Posterior cingulate gyrus (tissue), 11 donors: Measurements from ENCODE around the gene MORN4.
A peak's percentile ranks its signal among the peaks of the same experiment; 100 is the strongest.
"Not testable (repeated sequence)": the region's sequence is repeated elsewhere in the genome, so short reads cannot be mapped to it uniquely, and the experiment has no call there.

ENCODE experiments used
- DNase-seq, 10 donors: peaks; one replicate each; pipeline versions ENCODE4 v3.0.0 to v3.0.0-alpha.2; 2020 to 2021; ENCODE audit warnings: mixed read lengths in 3 of 10
- intact Hi-C: fragments of 100-400 bp; cut with DNase I; formaldehyde crosslinking; loops from one replicate; pipeline ENCODE4 v1.15.1; 2023

Gene MORN4

DNA sequence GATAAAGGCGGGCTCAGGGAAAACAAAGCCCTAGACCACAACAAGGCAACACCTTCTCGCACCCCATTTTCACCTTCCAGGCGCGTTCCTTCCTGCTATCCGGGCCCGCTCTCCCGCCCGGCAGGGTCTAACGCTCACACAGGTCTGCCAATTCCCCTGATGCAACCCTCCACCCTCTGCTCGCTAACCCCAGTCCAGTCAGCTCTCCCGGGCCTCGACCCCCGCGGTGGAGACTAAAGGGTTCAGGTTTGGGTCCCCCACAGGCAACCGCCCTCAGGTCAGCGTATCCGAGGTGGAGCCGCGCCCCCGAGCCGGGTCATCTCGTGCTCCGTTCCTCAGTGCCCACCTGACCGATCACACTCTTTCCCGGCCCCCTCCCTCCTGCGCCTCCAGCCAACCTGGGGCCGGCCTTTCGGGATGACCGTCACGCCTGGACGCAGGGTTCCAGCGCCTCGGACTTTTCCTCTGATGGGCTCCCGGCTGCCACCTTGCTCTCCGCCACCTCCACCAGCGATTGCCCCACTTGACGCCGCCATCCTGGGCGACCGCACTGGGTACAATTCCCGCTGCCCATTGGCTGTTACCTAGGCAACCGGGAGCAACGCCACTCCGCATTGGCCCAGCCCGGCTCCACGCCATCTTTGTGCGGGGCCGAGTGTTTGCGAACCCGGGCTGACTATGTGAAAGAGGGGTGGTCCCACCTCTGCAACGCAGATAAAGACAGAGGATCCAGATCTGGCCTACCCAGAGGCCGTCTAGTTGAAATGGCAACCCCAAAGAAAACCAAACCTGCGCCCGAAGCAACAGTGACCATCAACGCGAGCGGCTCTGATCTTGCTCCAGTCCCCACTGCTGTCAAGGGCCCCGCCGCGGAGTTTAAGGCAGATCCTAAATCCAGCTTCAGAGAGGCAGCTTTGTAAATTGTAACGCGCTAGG lies at the start of gene MORN4:
Gene MORN4, minus strand, starts transcription at position 552 of the 936 bp plus-strand sequence. CDS start 13,847 bp downstream, outside the sequence.
- peak; percentile 95 to 99 (median 96) for DNase-seq
- intact Hi-C loops, result no loop called here

GRCh38 chr10:97682042-97682441 lies 48.7 kb upstream of the MORN4 start:
- no peak for DNase-seq
- intact Hi-C loops, result no loop called here

- intact Hi-C loops, result no loop called here
Observed at GRCh38 chr10:97679594-97679993, 46.3 kb upstream of the MORN4 start.

GRCh38 chr10:97676770-97677581 lies 43.7 kb upstream of the MORN4 start:
- peak in 2 of 10 donors; percentile 49 to 90 for DNase-seq
- intact Hi-C loops, result loop anchor here (1.0 kb wide), 1 partner anchor 54 kb away; no protein-coding TSS in a partner anchor

More at GRCh38 chr10:97679594-97679993, 46.3 kb upstream of the MORN4 start:
- DNase-seq, result peak in 1 of 10 donors; percentile 55

DNA sequence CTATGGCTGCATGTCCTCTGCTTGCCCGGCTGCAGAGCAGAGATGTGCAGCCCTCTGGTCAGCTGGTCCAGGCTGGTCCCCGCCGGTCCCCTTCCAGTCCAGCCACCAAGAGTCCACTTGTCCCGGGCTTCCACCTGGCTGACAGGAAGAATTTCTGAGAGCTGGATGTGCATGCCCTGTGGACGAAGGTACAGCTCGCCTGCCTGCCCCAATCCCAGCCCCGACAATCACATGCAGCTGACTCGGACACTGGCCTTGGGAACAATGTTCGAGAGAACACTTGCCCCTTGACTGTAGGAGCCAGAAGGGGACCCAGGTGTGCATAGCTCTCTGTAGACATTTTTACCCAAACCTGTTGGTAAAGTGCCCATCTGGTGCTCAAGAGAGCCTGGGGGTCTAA lies 41.9 kb upstream of the MORN4 start:
- no peak for DNase-seq
- intact Hi-C loops, result no loop called here

- DNase-seq, result peak in 8 of 10 donors; percentile 49 to 94 (median 68)
- intact Hi-C loops, result no loop called here
Observed at GRCh38 chr10:97673736-97674525, 40.6 kb upstream of the MORN4 start.

DNA sequence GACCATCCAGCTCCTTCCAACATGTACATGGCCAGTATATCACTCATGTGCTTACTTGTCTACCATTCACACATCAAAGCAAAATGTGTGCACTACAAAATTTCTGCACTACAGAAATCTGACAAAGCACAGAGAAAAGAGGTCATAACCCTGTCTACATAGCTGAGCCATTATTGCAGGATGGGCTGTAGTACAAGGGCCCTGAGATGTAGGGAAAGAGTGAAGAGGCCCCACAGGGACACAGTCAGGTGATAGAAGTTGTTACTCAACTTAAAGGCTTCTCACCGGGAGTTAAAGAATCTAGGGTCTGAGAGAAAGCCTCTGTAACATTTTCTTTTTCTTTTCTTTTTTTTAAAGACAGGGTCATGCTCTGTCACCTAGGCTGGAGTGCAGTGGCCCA lies 36.3 kb upstream of the MORN4 start:
- intact Hi-C loops, result no loop called here
- DNase-seq, result no peak

- intact Hi-C loops, result no loop called here
- no peak for DNase-seq
Observed at GRCh38 chr10:97667463-97667862, 34.2 kb upstream of the MORN4 start.

- no peak for DNase-seq
- intact Hi-C loops, result no loop called here
Observed at GRCh38 chr10:97666992-97667391, 33.7 kb upstream of the MORN4 start.

- intact Hi-C loops, result no loop called here
- DNase-seq, result no peak
Observed at GRCh38 chr10:97664282-97664850, 31.1 kb upstream of the MORN4 start.

DNA sequence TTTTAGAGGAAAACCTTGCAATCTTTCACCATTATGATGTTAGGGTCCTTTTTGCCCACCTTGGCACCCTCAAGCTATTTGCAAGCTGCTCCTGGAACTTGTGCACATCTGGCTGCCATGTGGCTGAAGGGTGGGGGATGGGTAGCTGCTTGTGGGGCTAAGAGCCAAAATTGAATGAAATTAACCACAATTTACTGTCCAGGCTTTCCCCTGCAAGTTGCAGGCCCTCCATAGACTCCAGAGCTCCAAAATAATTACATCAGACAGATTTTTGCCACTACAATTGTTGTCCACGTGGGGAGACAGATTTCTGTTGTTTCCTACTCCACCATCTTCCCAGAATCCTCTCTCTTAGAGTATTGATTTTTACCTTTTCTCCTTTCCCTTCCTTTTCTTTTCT lies 26.3 kb upstream of the MORN4 start:
- DNase-seq, result no peak
- intact Hi-C loops, result no loop called here

DNA sequence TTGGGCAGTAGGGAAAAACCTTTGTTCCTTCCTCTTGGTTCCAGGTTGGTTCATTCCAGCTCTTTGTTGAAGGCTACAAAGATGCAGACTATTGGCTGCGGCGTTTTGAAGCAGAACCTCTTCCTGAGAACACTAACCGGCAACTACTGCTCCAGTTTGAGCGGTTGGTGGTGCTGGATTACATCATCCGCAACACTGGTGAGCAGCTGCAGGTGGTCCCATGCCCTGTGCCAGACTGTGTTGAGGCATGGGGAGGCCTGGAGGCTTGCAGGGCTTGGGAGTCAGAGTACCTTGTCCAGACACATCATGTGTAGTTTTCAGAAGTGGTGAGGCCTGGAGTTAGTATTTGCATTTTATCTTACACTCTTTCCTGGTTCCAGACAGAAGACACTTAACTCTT lies 23.5 kb upstream of the MORN4 start:
- DNase-seq, result no peak
- intact Hi-C loops, result no loop called here

- no peak for DNase-seq
- intact Hi-C loops, result no loop called here
Observed at GRCh38 chr10:97651773-97652172, 18.5 kb upstream of the MORN4 start.

- DNase-seq, result no peak
- intact Hi-C loops, result no loop called here
Observed at GRCh38 chr10:97650726-97651125, 17.4 kb upstream of the MORN4 start.

- intact Hi-C loops, DNase-seq: not testable (repeated sequence)
Observed at GRCh38 chr10:97649405-97649750, 16.1 kb upstream of the MORN4 start.

DNA sequence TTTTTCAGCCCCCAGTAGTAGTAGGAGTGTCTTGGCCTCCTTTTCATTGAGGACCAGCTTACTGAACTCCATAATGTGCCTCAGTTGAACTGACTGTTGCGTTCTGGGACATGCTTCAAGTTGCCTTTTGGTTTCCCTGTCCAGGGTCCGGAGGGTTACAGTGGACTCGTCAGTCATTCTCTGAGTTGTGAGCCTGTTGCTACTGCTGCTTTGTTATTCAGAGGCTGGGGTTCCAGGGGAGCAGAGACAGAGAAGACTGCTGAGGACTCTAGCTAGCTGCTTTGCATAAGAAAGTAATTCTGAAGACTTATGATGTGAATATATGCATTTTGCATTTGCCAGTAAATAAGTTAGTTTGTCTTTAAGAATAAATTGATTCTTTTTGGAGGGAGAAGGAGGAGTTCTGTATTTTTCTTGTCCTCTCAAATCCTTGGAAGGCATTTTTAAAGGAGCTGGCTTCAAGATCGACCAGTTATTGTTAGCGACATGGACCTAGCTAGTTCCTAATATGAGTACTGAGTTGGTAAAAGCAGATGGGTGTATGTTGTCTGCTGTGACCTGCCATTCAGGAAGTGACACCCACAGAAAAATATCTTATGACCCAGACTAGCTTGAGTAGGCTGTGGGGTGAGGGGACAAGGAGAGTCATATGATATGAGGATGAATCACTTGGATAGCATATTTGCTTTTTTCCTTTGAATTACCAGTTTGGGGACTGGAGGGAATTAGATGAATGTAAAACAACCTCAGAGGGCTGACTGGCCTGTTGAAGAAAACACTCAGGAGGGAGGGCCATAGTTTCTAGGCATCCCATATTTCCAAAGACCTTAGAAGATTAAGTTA lies 15.5 kb upstream of the MORN4 start:
- intact Hi-C loops, result no loop called here
- no peak for DNase-seq

DNA sequence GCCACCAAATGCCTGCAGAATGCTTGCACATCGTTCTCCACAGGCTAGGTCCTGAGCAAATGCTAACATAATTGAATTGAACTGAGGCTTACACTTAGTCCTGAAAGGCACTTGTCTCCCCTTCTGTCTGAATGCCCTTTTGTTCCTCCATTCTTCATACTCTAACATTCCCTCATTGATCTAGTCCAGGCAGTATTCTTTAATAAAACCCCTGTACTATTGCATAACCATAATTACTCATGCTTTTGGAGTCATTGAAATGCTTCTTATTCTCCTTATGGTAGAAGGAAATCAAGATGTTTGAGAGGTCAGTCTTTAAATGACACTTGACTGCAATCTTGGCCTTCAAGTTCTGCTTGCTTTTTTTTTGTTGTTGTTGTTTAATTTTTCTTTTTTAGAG lies 14.3 kb upstream of the MORN4 start:
- intact Hi-C loops, result no loop called here
- DNase-seq, result no peak

- DNase-seq, result no peak
- intact Hi-C loops, result loop anchor here (5.0 kb wide), 1 partner anchor 153 kb away; no protein-coding TSS in a partner anchor
Observed at GRCh38 chr10:97644936-97645335, 11.6 kb upstream of the MORN4 start.

- DNase-seq, result no peak
- intact Hi-C loops, result loop anchor here (5.0 kb wide), 1 partner anchor 151 kb away; no protein-coding TSS in a partner anchor
Observed at GRCh38 chr10:97643441-97643985, 10.2 kb upstream of the MORN4 start.
